ENCODE measurements around the gene CTSO.
"Not testable (repeated sequence)": the region's sequence is repeated elsewhere in the genome, so short reads cannot be mapped to it uniquely, and the experiment has no call there.

Gene CTSO

DNA sequence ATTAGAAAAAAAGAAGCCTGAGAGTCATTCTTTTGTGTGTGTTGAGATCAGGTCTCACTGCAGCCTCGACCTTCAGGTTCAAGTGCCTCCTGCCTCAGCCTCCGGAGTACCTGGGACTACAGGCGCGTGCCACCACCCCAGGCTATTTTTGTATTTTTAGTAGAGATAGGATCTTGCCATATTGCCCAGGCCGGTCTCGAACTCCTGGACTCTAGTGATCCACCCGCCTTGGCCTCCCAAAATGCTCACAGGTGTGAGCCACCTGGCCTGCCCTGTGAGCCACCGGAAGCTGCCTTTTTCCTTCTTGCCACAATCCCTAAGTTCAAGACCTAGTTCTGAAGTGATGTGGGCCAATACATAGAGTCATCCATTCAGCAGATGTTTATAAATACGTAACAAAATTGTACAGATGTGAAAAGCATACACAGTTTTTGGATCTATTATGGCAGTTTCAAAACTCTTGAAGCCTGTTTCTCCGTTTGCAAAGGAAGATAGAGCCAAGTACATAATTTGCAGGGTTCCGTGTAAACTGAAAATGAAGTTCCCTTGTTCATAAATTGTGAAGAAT is 536 bp upstream of the CTSO start:
- no peak for DNase-seq

GRCh38 chr4:155952501-155952901 is 1.2 kb downstream of the CTSO start:
- no peak for DNase-seq

DNA sequence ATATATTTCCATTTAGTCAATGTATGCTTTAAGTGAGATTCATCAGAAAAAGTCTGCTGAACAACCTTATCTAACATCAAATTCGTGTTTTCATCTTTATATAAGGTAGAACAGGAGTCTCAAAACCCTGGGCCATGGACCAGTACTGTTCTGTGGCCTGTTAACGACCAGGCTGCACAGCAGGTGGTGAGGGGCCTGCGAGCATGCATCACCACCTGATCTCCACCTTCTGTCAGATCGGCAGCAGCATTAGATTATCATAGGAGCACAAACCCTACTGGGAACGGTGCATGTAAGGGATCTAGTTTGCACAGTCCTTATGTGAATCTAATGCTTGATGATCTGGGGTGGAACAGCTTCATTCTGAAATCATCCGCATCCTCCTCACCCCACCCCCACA is 3.2 kb downstream of the CTSO start:
- no peak for DNase-seq

- no peak for DNase-seq
Observed at GRCh38 chr4:155948541-155948940, 5.1 kb downstream of the CTSO start.

DNA sequence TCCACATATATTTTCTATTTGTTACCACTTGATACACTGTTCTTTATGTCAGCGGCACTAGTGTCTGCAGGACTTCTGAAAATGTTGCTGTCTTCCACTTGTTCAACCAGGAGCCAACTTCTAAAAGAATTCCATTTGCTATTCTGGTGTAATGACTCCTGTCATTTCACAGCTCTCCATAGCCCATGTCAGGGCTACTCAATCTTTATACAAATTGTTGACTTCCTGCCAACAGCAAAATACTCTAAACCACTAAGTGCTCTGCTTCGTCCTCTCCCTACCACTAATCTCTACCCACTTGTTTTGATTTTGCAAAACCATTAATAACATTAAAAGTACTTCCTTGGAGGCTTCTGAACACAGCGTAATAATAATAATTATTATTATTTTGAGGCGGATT is 7.2 kb downstream of the CTSO start:
- DNase-seq: no peak

DNA sequence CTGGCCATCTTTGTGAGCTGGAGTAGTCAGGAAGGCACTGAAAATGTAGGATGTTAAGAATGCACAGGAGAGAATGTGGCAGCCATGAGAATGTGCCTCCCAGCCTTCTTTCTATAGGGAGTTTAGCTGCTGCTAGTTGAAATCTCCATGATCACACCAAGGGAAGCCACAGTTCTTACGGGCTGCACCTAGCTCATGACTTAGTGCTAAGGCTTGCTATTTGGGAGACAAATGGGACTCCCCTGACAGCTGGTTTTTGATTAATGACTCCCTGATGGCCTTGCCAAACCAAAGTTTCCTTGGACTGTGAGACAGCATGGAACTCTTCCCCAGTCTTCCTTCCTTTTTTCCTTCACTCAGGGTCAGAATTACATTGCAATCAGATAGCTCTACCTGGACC is 9.2 kb downstream of the CTSO start:
- no peak for DNase-seq

GRCh38 chr4:155943605-155944291 is 9.9 kb downstream of the CTSO start:
- DNase-seq: no peak

GRCh38 chr4:155941820-155942219 is 11.8 kb downstream of the CTSO start:
- DNase-seq: no peak

- DNase-seq: no peak
Observed at GRCh38 chr4:155941085-155941790, 12.4 kb downstream of the CTSO start.

GRCh38 chr4:155935389-155935986 is 18.2 kb downstream of the CTSO start:
- no peak for DNase-seq

DNA sequence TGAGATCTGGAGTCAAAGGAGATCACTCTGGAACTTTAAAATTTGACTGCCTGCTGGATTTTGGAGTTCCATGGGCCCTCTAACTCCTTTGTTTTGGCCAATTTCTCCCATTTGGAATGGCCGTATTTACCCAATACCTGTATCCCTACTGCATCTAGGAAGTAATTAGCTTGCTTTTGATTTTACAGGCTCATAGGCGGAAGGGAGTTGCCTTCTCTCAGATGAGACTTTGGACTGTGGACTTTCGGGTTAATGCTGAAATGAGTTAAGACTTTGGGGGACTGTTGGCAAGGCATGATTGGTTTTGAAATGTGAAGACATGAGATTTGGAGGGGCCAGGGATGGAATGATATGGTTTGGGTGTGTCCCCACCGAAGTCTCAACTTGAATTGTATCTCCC is 19.0 kb downstream of the CTSO start:
- DNase-seq: not testable (repeated sequence)

GRCh38 chr4:155931634-155932033 is 22.0 kb downstream of the CTSO start:
- no peak for DNase-seq

- no peak for DNase-seq
Observed at GRCh38 chr4:155930330-155930729, 23.3 kb downstream of the CTSO start.

- peak in 1 of 2 donors; percentile 18 for DNase-seq
Observed at GRCh38 chr4:155929833-155930232, 23.8 kb downstream of the CTSO start.

DNA sequence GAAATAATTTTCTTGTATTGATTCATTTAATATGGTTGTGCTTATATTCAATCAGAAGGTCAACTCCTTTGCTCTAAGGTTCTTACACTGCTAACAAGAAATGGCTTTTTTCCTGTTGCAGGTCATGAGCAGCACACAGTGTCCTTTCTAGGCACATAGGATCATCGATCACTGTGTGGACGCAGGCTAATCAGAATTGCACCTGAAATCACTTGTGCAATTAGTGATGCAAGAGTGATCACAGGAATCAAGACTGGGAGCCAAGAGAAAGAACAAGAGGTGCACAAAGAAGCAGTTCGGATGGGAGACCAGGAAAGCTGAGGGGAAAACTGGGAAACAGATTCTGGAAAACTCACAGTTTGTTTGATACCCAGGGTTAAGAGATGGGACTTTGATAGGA is 29.0 kb downstream of the CTSO start:
- no peak for DNase-seq

GRCh38 chr4:155921597-155921996 is 32.1 kb downstream of the CTSO start:
- no peak for DNase-seq

GRCh38 chr4:155914782-155915181 is 38.9 kb downstream of the CTSO start:
- DNase-seq: no peak

DNA sequence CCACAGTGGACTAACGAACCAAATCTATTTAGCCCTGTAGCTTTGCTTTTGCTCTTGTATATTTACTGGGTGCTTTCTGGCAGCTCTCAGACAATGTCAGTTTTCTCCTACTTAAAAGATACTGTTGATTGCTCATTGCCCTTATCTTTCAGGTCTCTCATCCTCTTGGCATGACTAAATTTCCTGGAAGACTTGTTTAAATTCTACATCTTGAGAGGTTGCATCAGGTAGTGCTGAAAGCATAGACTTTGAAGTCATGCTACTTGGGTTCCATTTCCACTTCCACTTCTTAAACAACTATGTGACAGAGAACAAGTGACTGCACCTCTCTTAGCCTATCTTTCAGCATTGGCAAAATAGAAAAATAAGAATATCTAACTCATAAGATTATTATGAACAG is 41.8 kb downstream of the CTSO start:
- no peak for DNase-seq

- no peak for DNase-seq
Observed at GRCh38 chr4:155909615-155910226, 43.9 kb downstream of the CTSO start.

GRCh38 chr4:155908187-155909139 is 45.2 kb downstream of the CTSO start:
- DNase-seq: no peak

DNA sequence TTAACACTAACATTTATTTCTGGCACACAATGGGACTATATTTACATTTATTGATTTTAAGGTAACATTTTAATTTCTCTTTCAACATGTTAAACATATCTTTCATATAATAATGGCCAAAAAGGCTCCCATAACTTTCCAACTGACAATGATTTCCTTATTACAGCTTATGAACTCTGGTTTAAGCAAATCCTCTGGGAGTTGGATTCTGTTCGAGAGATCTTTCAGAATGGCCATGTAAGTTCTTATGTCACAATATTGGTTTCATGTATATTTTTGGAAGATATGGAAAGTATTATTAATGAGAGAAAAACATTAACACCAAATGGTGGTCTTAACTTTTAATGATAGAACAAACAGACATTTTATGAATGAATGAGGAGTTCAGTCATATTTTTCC is 46.1 kb downstream of the CTSO start:
- no peak for DNase-seq

- DNase-seq: no peak
Observed at GRCh38 chr4:155906554-155907247, 47.0 kb downstream of the CTSO start.
